Osteoblast (primary cell): ENCODE data around the gene ABCA5. TPM values are rescaled to one million over a fixed set of nuclear protein-coding genes. Genes with fewer than 3 reads are reported as not detected.

Source experiments
- DNase-seq: peaks from one replicate; pipeline ENCODE4 v3.0.0; 2011; ENCODE audit warnings: low spot score, mixed read lengths; ENCODE audit not compliant: insufficient read length; ENCODE audit errors: missing footprints
- H2AFZ ChIP-seq: 2 replicates; pipeline ENCODE4 v1.6.0; 2011; ENCODE audit warnings: mild to moderate bottlenecking, low read length
- H3K27ac ChIP-seq: 2 replicates; pipeline ENCODE4 v1.5.1; 2011; ENCODE audit warnings: mild to moderate bottlenecking, low read depth, low read length, moderate library complexity
- H3K27me3 ChIP-seq: 2 replicates; pipeline ENCODE4 v1.6.0; 2012; ENCODE audit warnings: mild to moderate bottlenecking, control low read depth, inconsistent platforms, low read length, moderate library complexity; ENCODE audit not compliant: insufficient read depth
- H3K36me3 ChIP-seq: 2 replicates; pipeline ENCODE4 v1.5.1; 2011; ENCODE audit warnings: mild to moderate bottlenecking, low read length, control low read depth, moderate library complexity; ENCODE audit not compliant: insufficient read depth
- H3K4me1 ChIP-seq: 2 replicates; pipeline ENCODE4 v1.5.1; 2011; ENCODE audit warnings: mild to moderate bottlenecking, low read length, control low read depth, moderate library complexity; ENCODE audit not compliant: insufficient read depth
- H3K4me2 ChIP-seq: 2 replicates; pipeline ENCODE4 v1.6.0; 2011; ENCODE audit warnings: mild to moderate bottlenecking, low read length; ENCODE audit not compliant: insufficient read depth
- H3K4me3 ChIP-seq: fragments of 200-600 bp; sonication (generic); 3 replicates; pipeline ENCODE4 v1.5.1; 2012; ENCODE audit warnings: mild to moderate bottlenecking, low read length, inconsistent platforms; ENCODE audit not compliant: insufficient read depth
- H3K79me2 ChIP-seq: 2 replicates; pipeline ENCODE4 v1.6.0; 2012; ENCODE audit warnings: mild to moderate bottlenecking, low read length, control low read depth, inconsistent platforms; ENCODE audit not compliant: insufficient read depth
- H3K9me3 ChIP-seq: 2 replicates; pipeline ENCODE4 v1.5.1; 2011; ENCODE audit warnings: low read depth, low read length, control low read depth
- H4K20me1 ChIP-seq: 2 replicates; pipeline ENCODE4 v1.6.0; 2012; ENCODE audit warnings: mild to moderate bottlenecking, low read length, control low read depth; ENCODE audit not compliant: insufficient read depth
- total RNA-seq: library from RNA; depleted of rRNA; stranded (reverse); fragments of >200 nt; gene quantifications from 2 replicates; pipeline ENCODE4 v1.2.3, GENCODE V29; 2012
- TF ChIP-seq, protein P1 (sequence below): IDR thresholded peaks from 2 replicates; pipeline ENCODE4 v1.5.1; 2011; ENCODE audit warnings: mild to moderate bottlenecking, low read depth, low read length, moderate library complexity; ENCODE audit errors: extremely low read depth

Gene ABCA5
- total RNA-seq, 1 donor: 22.4 TPM

DNA sequence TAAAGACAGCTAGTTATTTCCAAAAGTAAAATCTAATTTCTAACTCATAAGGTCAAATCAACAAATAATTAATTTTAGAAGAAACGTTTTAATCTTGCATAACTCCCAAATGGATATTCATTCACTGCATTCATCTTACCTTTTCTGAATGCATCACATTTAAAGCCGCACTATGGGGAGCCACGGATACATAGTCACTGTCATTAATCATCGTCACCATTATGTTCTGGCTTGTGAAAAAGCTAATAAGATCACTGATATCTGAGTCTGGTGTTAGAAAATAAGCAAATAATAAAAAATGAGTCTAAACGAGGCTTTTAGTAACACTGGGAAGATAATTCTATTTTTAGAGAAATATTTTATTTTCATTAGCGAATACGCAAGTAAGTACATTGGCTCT, 55.9 kb downstream of the ABCA5 start:
- H3K79me2 ChIP-seq: no peaks in the 10 kb centered on the region
- H3K27ac ChIP-seq: no peak overlapping the region
- no peaks in the 10 kb centered on the region for H3K27me3 ChIP-seq
- TF ChIP-seq, protein P1, sequence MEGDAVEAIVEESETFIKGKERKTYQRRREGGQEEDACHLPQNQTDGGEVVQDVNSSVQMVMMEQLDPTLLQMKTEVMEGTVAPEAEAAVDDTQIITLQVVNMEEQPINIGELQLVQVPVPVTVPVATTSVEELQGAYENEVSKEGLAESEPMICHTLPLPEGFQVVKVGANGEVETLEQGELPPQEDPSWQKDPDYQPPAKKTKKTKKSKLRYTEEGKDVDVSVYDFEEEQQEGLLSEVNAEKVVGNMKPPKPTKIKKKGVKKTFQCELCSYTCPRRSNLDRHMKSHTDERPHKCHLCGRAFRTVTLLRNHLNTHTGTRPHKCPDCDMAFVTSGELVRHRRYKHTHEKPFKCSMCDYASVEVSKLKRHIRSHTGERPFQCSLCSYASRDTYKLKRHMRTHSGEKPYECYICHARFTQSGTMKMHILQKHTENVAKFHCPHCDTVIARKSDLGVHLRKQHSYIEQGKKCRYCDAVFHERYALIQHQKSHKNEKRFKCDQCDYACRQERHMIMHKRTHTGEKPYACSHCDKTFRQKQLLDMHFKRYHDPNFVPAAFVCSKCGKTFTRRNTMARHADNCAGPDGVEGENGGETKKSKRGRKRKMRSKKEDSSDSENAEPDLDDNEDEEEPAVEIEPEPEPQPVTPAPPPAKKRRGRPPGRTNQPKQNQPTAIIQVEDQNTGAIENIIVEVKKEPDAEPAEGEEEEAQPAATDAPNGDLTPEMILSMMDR: no peak
- H3K4me2 ChIP-seq: no peak overlapping the region
- DNase-seq: no peak
- no peak overlapping the region for H3K4me3 ChIP-seq
- no peaks in the 10 kb centered on the region for H3K9me3 ChIP-seq
- no peaks in the 10 kb centered on the region for H4K20me1 ChIP-seq
- peaks cover 15% of the 10 kb centered on the region for H3K4me1 ChIP-seq
- no peak overlapping the region for H2AFZ ChIP-seq
- no peaks in the 10 kb centered on the region for H3K36me3 ChIP-seq

DNA sequence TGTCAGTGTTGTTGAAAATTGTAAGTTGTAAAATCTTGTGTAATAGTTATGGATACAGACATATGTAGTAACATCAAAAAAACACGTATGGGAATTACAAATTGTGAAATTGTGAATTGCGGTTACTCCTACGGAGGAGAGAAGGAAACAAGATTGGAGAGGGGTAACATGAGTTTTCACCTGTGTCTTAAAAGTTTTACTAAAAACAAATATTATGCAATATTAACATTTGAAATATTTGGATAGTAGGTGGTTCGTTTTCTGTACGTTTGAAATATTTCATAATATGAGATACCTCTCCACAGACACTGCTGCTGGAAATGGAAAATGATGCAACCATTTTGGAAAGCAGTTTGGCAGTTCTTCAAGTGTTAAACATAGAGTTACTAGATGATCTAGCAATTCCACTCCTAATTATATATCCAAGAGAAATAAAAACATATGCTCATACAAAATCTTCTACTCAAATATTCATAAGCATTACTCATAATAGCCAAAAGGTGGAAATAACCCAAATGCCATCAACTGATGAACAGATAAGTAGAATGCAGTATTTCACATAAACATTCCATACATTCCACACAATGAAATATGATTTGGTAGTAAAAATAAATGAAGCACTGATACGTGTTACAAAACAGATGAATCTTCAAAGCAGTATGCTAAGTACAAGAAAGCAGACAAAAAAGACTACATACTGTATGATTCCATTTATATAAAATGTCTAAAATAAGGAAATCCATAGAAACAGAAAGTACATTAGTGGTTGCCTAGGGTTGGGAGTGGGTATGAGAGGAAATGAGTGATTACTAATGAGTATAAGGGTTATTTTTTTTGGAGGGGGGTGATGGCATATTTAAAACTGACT, 57.6 kb downstream of the ABCA5 start:
- H3K79me2 ChIP-seq: no peaks in the 10 kb centered on the region
- peak overlapping the region; percentile 13 for H2AFZ ChIP-seq
- peak overlapping the region; percentile 50 for H3K4me2 ChIP-seq
- H3K9me3 ChIP-seq: no peaks in the 10 kb centered on the region
- no peak for DNase-seq
- TF ChIP-seq, protein P1: no peak
- H3K36me3 ChIP-seq: no peaks in the 10 kb centered on the region
- no peak overlapping the region for H3K4me3 ChIP-seq
- H3K27me3 ChIP-seq: no peaks in the 10 kb centered on the region
- H3K27ac ChIP-seq: peak overlapping the region; percentile 32
- peaks cover 15% of the 10 kb centered on the region for H3K4me1 ChIP-seq
- no peaks in the 10 kb centered on the region for H4K20me1 ChIP-seq

DNA sequence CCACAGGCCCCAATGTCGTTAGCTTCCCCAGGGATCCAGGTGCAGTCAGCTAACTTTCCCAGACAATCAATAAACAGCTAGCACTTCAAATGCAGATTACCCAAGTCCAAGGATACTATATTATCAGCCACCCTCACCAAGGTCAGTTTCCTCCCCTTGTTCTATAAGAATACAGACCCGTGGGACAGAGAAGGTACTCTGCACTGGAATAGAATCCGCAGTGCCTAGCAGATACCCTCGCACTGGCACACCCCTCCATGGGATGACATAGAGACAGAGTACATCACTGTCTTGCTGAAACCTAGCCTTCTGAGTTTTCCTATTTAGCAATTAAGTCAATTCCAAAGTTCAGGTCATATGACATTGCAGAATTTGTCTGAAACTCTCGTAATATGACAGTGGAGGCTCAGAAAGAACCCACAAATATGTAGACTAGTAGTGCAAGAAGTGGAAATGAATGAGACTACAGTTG, 58.4 kb downstream of the ABCA5 start:
- no peak overlapping the region for H3K4me3 ChIP-seq
- no peaks in the 10 kb centered on the region for H3K79me2 ChIP-seq
- H3K27me3 ChIP-seq: no peaks in the 10 kb centered on the region
- no peaks in the 10 kb centered on the region for H3K9me3 ChIP-seq
- no peak for DNase-seq
- TF ChIP-seq, protein P1: no peak
- no peak overlapping the region for H3K27ac ChIP-seq
- no peaks in the 10 kb centered on the region for H3K36me3 ChIP-seq
- H3K4me1 ChIP-seq: peaks cover 15% of the 10 kb centered on the region
- H2AFZ ChIP-seq: no peak overlapping the region
- no peak overlapping the region for H3K4me2 ChIP-seq
- no peaks in the 10 kb centered on the region for H4K20me1 ChIP-seq

DNA sequence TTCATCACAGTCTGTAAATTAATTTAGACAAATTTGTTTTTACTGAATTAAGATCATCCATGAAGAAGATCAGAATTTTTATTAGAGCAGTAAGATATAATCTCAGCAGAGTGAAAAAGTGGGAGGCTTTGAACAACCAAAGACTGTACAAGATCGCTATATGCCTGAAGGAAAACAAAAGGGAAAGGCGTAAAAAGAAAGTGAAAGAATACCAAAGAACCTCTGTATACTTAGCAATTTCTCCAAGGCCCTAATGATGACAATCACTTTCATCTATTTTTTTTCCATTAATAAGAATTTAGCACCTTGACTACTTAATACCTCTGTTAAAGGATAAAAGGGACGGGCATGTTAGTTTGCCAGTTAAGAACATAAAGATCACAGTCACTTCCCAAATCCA, 59.7 kb downstream of the ABCA5 start:
- H3K9me3 ChIP-seq: no peaks in the 10 kb centered on the region
- peaks cover 15% of the 10 kb centered on the region for H3K4me1 ChIP-seq
- H4K20me1 ChIP-seq: no peaks in the 10 kb centered on the region
- no peak overlapping the region for H2AFZ ChIP-seq
- no peak overlapping the region for H3K4me2 ChIP-seq
- no peak overlapping the region for H3K27ac ChIP-seq
- no peaks in the 10 kb centered on the region for H3K79me2 ChIP-seq
- TF ChIP-seq, protein P1: no peak
- no peak for DNase-seq
- H3K27me3 ChIP-seq: no peaks in the 10 kb centered on the region
- H3K4me3 ChIP-seq: no peak overlapping the region
- H3K36me3 ChIP-seq: no peaks in the 10 kb centered on the region
